Measurements from ENCODE around the gene RNF215.
"Not testable (repeated sequence)": the region's sequence is repeated elsewhere in the genome, so short reads cannot be mapped to it uniquely, and the experiment has no call there.

DNA sequence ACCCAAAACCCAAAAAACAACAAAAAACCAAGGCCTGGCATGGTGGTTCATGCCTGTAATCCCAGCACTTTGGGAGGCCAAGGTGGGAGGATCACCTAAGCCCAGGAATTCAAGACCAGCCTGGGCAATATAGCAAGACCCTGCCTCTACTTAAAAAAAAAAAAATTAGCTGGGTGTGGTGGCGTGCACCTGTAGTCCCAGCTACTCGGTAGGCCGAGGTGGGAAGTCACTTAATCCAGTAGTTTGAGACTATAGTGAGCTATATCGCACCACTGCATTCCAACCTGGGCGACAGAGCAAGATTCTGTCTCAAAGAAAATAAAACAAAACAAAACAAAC, 15.5 kb upstream of the RNF215 start:
- TF ChIP-seq, protein P1, sequence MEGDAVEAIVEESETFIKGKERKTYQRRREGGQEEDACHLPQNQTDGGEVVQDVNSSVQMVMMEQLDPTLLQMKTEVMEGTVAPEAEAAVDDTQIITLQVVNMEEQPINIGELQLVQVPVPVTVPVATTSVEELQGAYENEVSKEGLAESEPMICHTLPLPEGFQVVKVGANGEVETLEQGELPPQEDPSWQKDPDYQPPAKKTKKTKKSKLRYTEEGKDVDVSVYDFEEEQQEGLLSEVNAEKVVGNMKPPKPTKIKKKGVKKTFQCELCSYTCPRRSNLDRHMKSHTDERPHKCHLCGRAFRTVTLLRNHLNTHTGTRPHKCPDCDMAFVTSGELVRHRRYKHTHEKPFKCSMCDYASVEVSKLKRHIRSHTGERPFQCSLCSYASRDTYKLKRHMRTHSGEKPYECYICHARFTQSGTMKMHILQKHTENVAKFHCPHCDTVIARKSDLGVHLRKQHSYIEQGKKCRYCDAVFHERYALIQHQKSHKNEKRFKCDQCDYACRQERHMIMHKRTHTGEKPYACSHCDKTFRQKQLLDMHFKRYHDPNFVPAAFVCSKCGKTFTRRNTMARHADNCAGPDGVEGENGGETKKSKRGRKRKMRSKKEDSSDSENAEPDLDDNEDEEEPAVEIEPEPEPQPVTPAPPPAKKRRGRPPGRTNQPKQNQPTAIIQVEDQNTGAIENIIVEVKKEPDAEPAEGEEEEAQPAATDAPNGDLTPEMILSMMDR (conservative IDR thresholded peaks at IDR 0.05) = not testable (repeated sequence)
- TF ChIP-seq EZH2 (IDR thresholded peaks at IDR 0.05; ENCODE audit: low read depth) = not testable (repeated sequence)
